Panc1 (cell line): ENCODE data around the gene MNT.

Source experiments
- CTCF ChIP-seq: fragments of 450-650 bp; IDR thresholded peaks from 2 replicates; pipeline ENCODE4 v1.5.1; 2017; ENCODE audit warnings: mild to moderate bottlenecking
- POLR2AphosphoS5 ChIP-seq: IDR thresholded peaks from 2 replicates; pipeline ENCODE4 v1.6.1; 2012; ENCODE audit warnings: mild to moderate bottlenecking, low read depth, low read length, moderate library complexity
- REST ChIP-seq, 2 experiments: IDR thresholded peaks; 2 replicates each; pipeline ENCODE4 v1.6.1; 2011 to 2012; ENCODE audit warnings: low read depth in 2 of 2, control low read depth in 1 of 2, low read length in 1 of 2, mild to moderate bottlenecking in 1 of 2, moderate library complexity in 1 of 2; ENCODE audit not compliant: insufficient read depth in 1 of 2
- SIN3A ChIP-seq: IDR thresholded peaks from 2 replicates; pipeline ENCODE4 v1.6.1; 2012; ENCODE audit warnings: low read depth, mild to moderate bottlenecking, low read length, moderate library complexity, borderline replicate concordance; ENCODE audit not compliant: insufficient read depth
- TCF7L2 ChIP-seq: IDR thresholded peaks from 2 replicates; pipeline ENCODE4 v1.6.1; 2011; ENCODE audit warnings: mild to moderate bottlenecking, low read depth, low read length, inconsistent platforms

- TF ChIP-seq CTCF (no peak), POLR2AphosphoS5 (no peak), TCF7L2 (no peak), SIN3A (no peak), REST (IDR thresholded peaks at IDR 0.05; ENCODE audit: insufficient read depth in 1 of 2, low read depth in 2 of 2, low read length in 1 of 2) (no peak)
Measured at GRCh38 chr17:2375406-2375805, 25.5 kb downstream of the MNT start.
